Effector memory CD4-positive, alpha-beta T cell (primary cell): Measurements from ENCODE around the gene SP110.

Experiments used
- DNase-seq, 3 donors: peaks; one replicate each; pipeline ENCODE4 v3.0.0-alpha.2; 2020
- H3K27ac ChIP-seq: 2 replicates; pipeline ENCODE4 v1.7.0; 2013; ENCODE audit warnings: mild to moderate bottlenecking, low read length, moderate library complexity; ENCODE audit not compliant: insufficient read depth, poor library complexity, severe bottlenecking
- H3K27me3 ChIP-seq: replicated peaks from 2 replicates; pipeline ENCODE4 v1.7.0; 2013; ENCODE audit warnings: mild to moderate bottlenecking, low read length; ENCODE audit not compliant: insufficient read depth, control insufficient read depth, poor library complexity, severe bottlenecking
- H3K36me3 ChIP-seq: 2 replicates; pipeline ENCODE4 v1.7.0; 2013; ENCODE audit warnings: mild to moderate bottlenecking, low read length, moderate library complexity; ENCODE audit not compliant: control insufficient read depth, insufficient read depth
- H3K4me1 ChIP-seq: 2 replicates; pipeline ENCODE4 v1.7.0; 2013; ENCODE audit warnings: low read length, mild to moderate bottlenecking; ENCODE audit not compliant: control insufficient read depth, insufficient read depth, poor library complexity, severe bottlenecking
- H3K4me3 ChIP-seq: 2 replicates; pipeline ENCODE4 v1.7.0; 2013; ENCODE audit warnings: low read length, low read depth, mild to moderate bottlenecking; ENCODE audit not compliant: insufficient read depth, poor library complexity, severe bottlenecking
- H3K9me3 ChIP-seq: 2 replicates; pipeline ENCODE4 v1.7.0; 2013; ENCODE audit warnings: mild to moderate bottlenecking, low read length, moderate library complexity; ENCODE audit not compliant: control insufficient read depth

The SP110 gene

GRCh38 chr2:230158468-230158867, 61.3 kb downstream of the SP110 start:
- Histone ChIP-seq H3K27ac (no peak overlapping the region), H3K36me3 (no peaks in the 10 kb centered on the region), H3K27me3 (no peaks in the 10 kb centered on the region), H3K4me1 (no peaks in the 10 kb centered on the region), H3K9me3 (no peaks in the 10 kb centered on the region), H3K4me3 (no peak overlapping the region)
- no peak for DNase-seq

- Histone ChIP-seq H3K4me3 (no peak overlapping the region), H3K36me3 (no peaks in the 10 kb centered on the region), H3K27ac (no peak overlapping the region), H3K4me1 (no peaks in the 10 kb centered on the region), H3K9me3 (no peaks in the 10 kb centered on the region), H3K27me3 (no peaks in the 10 kb centered on the region)
- no peak for DNase-seq
Observed at GRCh38 chr2:230156782-230157699, 62.7 kb downstream of the SP110 start.

GRCh38 chr2:230155359-230155758, 64.4 kb downstream of the SP110 start:
- Histone ChIP-seq H3K27me3 (no peaks in the 10 kb centered on the region), H3K4me1 (no peaks in the 10 kb centered on the region), H3K4me3 (no peak overlapping the region), H3K36me3 (no peaks in the 10 kb centered on the region), H3K9me3 (no peaks in the 10 kb centered on the region), H3K27ac (no peak overlapping the region)
- DNase-seq, result no peak

- no peaks in the 10 kb centered on the region for H3K4me1 ChIP-seq
- no peaks in the 10 kb centered on the region for H3K27me3 ChIP-seq
- H3K4me3 ChIP-seq, result no peak overlapping the region
- H3K27ac ChIP-seq, result no peak overlapping the region
- no peaks in the 10 kb centered on the region for H3K9me3 ChIP-seq
- H3K36me3 ChIP-seq, result no peaks in the 10 kb centered on the region
- no peak for DNase-seq
Observed at GRCh38 chr2:230153390-230153976, 66.3 kb downstream of the SP110 start.

GRCh38 chr2:230152334-230152733, 67.5 kb downstream of the SP110 start:
- no peaks in the 10 kb centered on the region for H3K9me3 ChIP-seq
- no peak overlapping the region for H3K4me3 ChIP-seq
- no peaks in the 10 kb centered on the region for H3K4me1 ChIP-seq
- no peak for DNase-seq
- no peak overlapping the region for H3K27ac ChIP-seq
- no peaks in the 10 kb centered on the region for H3K36me3 ChIP-seq
- no peaks in the 10 kb centered on the region for H3K27me3 ChIP-seq

- Histone ChIP-seq H3K4me1 (no peaks in the 10 kb centered on the region), H3K9me3 (no peaks in the 10 kb centered on the region), H3K36me3 (no peaks in the 10 kb centered on the region), H3K4me3 (no peak overlapping the region), H3K27ac (no peak overlapping the region), H3K27me3 (no peaks in the 10 kb centered on the region)
- DNase-seq, result no peak
Observed at GRCh38 chr2:230144355-230144754, 75.4 kb downstream of the SP110 start.

- no peak overlapping the region for H3K4me3 ChIP-seq
- no peaks in the 10 kb centered on the region for H3K36me3 ChIP-seq
- H3K4me1 ChIP-seq, result no peaks in the 10 kb centered on the region
- H3K27ac ChIP-seq, result no peak overlapping the region
- no peak for DNase-seq
- H3K27me3 ChIP-seq, result no peaks in the 10 kb centered on the region
- H3K9me3 ChIP-seq, result no peaks in the 10 kb centered on the region
Observed at GRCh38 chr2:230140667-230141066, 79.1 kb downstream of the SP110 start.

GRCh38 chr2:230137902-230138539, 81.8 kb downstream of the SP110 start:
- H3K4me3 ChIP-seq, result no peak overlapping the region
- H3K27ac ChIP-seq, result no peak overlapping the region
- H3K27me3 ChIP-seq, result no peaks in the 10 kb centered on the region
- H3K36me3 ChIP-seq, result no peaks in the 10 kb centered on the region
- no peaks in the 10 kb centered on the region for H3K4me1 ChIP-seq
- H3K9me3 ChIP-seq, result no peaks in the 10 kb centered on the region
- no peak for DNase-seq

- H3K4me3 ChIP-seq, result no peak overlapping the region
- no peaks in the 10 kb centered on the region for H3K4me1 ChIP-seq
- H3K27ac ChIP-seq, result no peak overlapping the region
- no peaks in the 10 kb centered on the region for H3K9me3 ChIP-seq
- no peaks in the 10 kb centered on the region for H3K36me3 ChIP-seq
- DNase-seq, result no peak
- no peaks in the 10 kb centered on the region for H3K27me3 ChIP-seq
Observed at GRCh38 chr2:230135130-230135525, 84.7 kb downstream of the SP110 start.
